ENCODE data around the gene PAK2. TPM values are rescaled to one million over a fixed set of nuclear protein-coding genes. Genes with fewer than 3 reads are reported as not detected.

Gene PAK2
- total and polyA plus RNA-seq, 2 donors from 2014 or later = 13.4 to 67.1 TPM

- no peaks in the 10 kb centered on the region for H3K27me3 ChIP-seq (ENCODE audit: control insufficient read depth, insufficient read depth, low read length)
- intact Hi-C loops (cut with DNase I) = no loop called here
- no peak overlapping the region for H3K9ac ChIP-seq (ENCODE audit: low read length in 3 of 3)
- FAIRE-seq (no peak), DNase-seq (no peak)
- H3K36me3 ChIP-seq (ENCODE audit: control insufficient read depth in 2 of 3, insufficient read depth in 3 of 3, low read length in 3 of 3) = no peaks in the 10 kb centered on the region
- H3K27ac ChIP-seq (ENCODE audit: low read depth in 2 of 2, low read length in 2 of 2) = no peak overlapping the region
- no peak overlapping the region for H3K4me3 ChIP-seq (ENCODE audit: low read length in 3 of 3)
- no peaks in the 10 kb centered on the region for H3K9me3 ChIP-seq (ENCODE audit: control insufficient read depth in 2 of 3, insufficient read depth in 1 of 3, low read length in 3 of 3)
- H3K4me1 ChIP-seq (ENCODE audit: control insufficient read depth in 2 of 3, insufficient read depth in 2 of 3, low read depth in 1 of 3, low read length in 3 of 3) = no peaks in the 10 kb centered on the region
- TF ChIP-seq CTCF (IDR thresholded peaks at IDR 0.05; ENCODE audit: borderline replicate concordance, extremely low read depth, insufficient read depth) = no peak
These were observed 45.4 kb upstream of the PAK2 start for GRCh38 chr3:196694202-196694638.

- TF ChIP-seq CTCF (IDR thresholded peaks at IDR 0.05; ENCODE audit: borderline replicate concordance, extremely low read depth, insufficient read depth) = no peak
- H3K9ac ChIP-seq (ENCODE audit: low read length in 3 of 3) = no peak overlapping the region
- H3K4me3 ChIP-seq (ENCODE audit: low read length in 3 of 3) = no peak overlapping the region
- H3K27me3 ChIP-seq (ENCODE audit: control insufficient read depth, insufficient read depth, low read length) = no peaks in the 10 kb centered on the region
- H3K9me3 ChIP-seq (ENCODE audit: control insufficient read depth in 2 of 3, insufficient read depth in 1 of 3, low read length in 3 of 3) = no peaks in the 10 kb centered on the region
- no peaks in the 10 kb centered on the region for H3K4me1 ChIP-seq (ENCODE audit: control insufficient read depth in 2 of 3, insufficient read depth in 2 of 3, low read depth in 1 of 3, low read length in 3 of 3)
- intact Hi-C loops (cut with DNase I) = no loop called here
- DNase-seq = no peak
- no peak overlapping the region for H3K27ac ChIP-seq (ENCODE audit: low read depth in 2 of 2, low read length in 2 of 2)
- no peak for FAIRE-seq
- H3K36me3 ChIP-seq (ENCODE audit: control insufficient read depth in 2 of 3, insufficient read depth in 3 of 3, low read length in 3 of 3) = no peaks in the 10 kb centered on the region
These were observed 44.5 kb upstream of the PAK2 start for GRCh38 chr3:196694941-196695848.

GRCh38 chr3:196695849-196696226 lies 43.8 kb upstream of the PAK2 start:
- Histone ChIP-seq H3K36me3 (ENCODE audit: control insufficient read depth in 2 of 3, insufficient read depth in 3 of 3, low read length in 3 of 3) (no peaks in the 10 kb centered on the region), H3K9ac (ENCODE audit: low read length in 3 of 3) (no peak overlapping the region), H3K4me1 (ENCODE audit: control insufficient read depth in 2 of 3, insufficient read depth in 2 of 3, low read depth in 1 of 3, low read length in 3 of 3) (no peaks in the 10 kb centered on the region), H3K27ac (ENCODE audit: low read depth in 2 of 2, low read length in 2 of 2) (no peak overlapping the region), H3K27me3 (ENCODE audit: control insufficient read depth, insufficient read depth, low read length) (no peaks in the 10 kb centered on the region), H3K9me3 (ENCODE audit: control insufficient read depth in 2 of 3, insufficient read depth in 1 of 3, low read length in 3 of 3) (no peaks in the 10 kb centered on the region), H3K4me3 (ENCODE audit: low read length in 3 of 3) (no peak overlapping the region)
- intact Hi-C loops (cut with DNase I) = no loop called here
- no peak for FAIRE-seq
- DNase-seq = no peak
- no peak for TF ChIP-seq CTCF (IDR thresholded peaks at IDR 0.05; ENCODE audit: borderline replicate concordance, extremely low read depth, insufficient read depth)

Measured in kidney (tissue), 14 donors.